ENCODE results near the gene TSC22D4. TPM values are rescaled to one million over a fixed set of nuclear protein-coding genes. Genes with fewer than 3 reads are reported as not detected.

TSC22D4 gene
- total and polyA plus RNA-seq, 9 of the 15 experiments (the other 6 are each of a cell fraction or from before 2014, with no cell fraction given): 0.37 to 107 (median 28.7) TPM

DNA sequence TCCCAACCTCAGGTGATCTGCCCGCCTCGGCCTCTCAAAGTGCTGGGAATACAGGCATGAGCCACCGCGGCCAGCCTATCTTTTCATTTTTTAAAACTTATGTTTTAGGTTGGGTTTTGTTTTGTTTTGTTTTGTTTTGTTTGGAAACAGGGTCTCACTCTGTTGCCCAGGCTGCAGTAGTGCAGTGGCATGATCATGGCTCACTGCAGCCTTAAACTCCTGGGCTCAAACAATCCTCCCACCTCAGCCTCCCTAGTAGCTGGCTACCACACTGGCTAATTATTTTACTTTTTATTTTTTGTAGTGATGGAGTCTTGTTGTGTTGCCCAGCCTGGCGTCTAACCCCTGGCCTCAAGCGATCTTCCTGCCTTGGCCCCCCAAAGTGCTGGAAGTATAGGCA, 40.6 kb upstream of the TSC22D4 start (continued):
- TF ChIP-seq, protein P1, sequence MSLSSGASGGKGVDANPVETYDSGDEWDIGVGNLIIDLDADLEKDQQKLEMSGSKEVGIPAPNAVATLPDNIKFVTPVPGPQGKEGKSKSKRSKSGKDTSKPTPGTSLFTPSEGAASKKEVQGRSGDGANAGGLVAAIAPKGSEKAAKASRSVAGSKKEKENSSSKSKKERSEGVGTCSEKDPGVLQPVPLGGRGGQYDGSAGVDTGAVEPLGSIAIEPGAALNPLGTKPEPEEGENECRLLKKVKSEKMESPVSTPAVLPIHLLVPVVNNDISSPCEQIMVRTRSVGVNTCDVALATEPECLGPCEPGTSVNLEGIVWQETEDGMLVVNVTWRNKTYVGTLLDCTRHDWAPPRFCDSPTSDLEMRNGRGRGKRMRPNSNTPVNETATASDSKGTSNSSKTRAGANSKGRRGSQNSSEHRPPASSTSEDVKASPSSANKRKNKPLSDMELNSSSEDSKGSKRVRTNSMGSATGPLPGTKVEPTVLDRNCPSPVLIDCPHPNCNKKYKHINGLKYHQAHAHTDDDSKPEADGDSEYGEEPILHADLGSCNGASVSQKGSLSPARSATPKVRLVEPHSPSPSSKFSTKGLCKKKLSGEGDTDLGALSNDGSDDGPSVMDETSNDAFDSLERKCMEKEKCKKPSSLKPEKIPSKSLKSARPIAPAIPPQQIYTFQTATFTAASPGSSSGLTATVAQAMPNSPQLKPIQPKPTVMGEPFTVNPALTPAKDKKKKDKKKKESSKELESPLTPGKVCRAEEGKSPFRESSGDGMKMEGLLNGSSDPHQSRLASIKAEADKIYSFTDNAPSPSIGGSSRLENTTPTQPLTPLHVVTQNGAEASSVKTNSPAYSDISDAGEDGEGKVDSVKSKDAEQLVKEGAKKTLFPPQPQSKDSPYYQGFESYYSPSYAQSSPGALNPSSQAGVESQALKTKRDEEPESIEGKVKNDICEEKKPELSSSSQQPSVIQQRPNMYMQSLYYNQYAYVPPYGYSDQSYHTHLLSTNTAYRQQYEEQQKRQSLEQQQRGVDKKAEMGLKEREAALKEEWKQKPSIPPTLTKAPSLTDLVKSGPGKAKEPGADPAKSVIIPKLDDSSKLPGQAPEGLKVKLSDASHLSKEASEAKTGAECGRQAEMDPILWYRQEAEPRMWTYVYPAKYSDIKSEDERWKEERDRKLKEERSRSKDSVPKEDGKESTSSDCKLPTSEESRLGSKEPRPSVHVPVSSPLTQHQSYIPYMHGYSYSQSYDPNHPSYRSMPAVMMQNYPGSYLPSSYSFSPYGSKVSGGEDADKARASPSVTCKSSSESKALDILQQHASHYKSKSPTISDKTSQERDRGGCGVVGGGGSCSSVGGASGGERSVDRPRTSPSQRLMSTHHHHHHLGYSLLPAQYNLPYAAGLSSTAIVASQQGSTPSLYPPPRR (CRISPR knock-in tag; IDR thresholded peaks at IDR 0.05; ENCODE audit: borderline replicate concordance): no peak
- TF ChIP-seq ZNF77 (CRISPR knock-in tag; IDR thresholded peaks at IDR 0.05) (no peak), SIN3A (IDR thresholded peaks at IDR 0.05; ENCODE audit: borderline replicate concordance in 2 of 2, control insufficient read depth in 1 of 2, low read depth in 2 of 2, low read length in 2 of 2) (no peak)

DNA sequence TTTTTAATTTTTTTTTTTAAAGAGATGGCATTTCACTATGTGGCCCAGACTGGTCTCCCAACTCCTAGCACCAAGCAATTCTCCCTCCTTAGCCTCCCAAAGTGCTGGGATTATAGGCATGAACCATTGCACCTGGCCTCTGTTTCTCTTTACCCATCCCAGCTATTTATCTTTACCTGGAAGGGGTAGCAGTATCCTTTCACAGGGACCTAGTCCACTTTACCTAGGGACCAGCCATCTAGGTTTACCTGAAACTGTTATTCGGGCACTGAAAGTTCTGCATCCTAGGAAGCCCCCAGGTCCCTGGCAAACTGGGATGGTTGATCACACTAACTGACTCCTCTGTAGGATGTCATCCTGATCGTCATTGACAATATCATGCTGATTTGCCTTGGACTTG, 38.3 kb upstream of the TSC22D4 start:
- Histone ChIP-seq H3K27ac (ENCODE audit: extremely low read depth, low read depth, low read length) (no peak overlapping the region), H3K27me3 (ENCODE audit: control insufficient read depth in 2 of 2, insufficient read depth in 2 of 2, low read length in 2 of 2) (no peaks in the 10 kb centered on the region), H3K9me3 (replicated peaks; ENCODE audit: control insufficient read depth, insufficient read depth, low read depth, low read length) (no peaks in the 10 kb centered on the region), H3K9ac (ENCODE audit: insufficient read depth in 1 of 2, low read depth in 2 of 2, low read length in 2 of 2) (no peak overlapping the region), H3K4me1 (replicated peaks in 1 of 2; ENCODE audit: control insufficient read depth in 2 of 2, insufficient read depth in 2 of 2, low read length in 2 of 2) (peaks cover 8 to 16% of the 10 kb centered on the region in 2 experiments; a peak in 4 of 5 replicates), H3K4me3 (no peak overlapping the region), H4K20me1 (replicated peaks; ENCODE audit: control insufficient read depth, insufficient read depth, low read length) (no peaks in the 10 kb centered on the region), H2AFZ (ENCODE audit: low read depth, low read length) (no peak overlapping the region), H3K9me1 (ENCODE audit: control insufficient read depth, insufficient read depth, low read length) (no peaks in the 10 kb centered on the region), H3K36me3 (ENCODE audit: control insufficient read depth, insufficient read depth, low read length) (no peaks in the 10 kb centered on the region), H3K79me2 (ENCODE audit: control insufficient read depth, insufficient read depth, low read length) (no peaks in the 10 kb centered on the region), H3K4me2 (ENCODE audit: insufficient read depth, low read length) (no peak overlapping the region)
- BruUV-seq (replicated peaks): no TSS peak
- DNase-seq (ENCODE audit: extremely low read depth in 1 of 4, low spot score in 3 of 4): peak in 1 of 4 experiments; percentile 7
- in situ Hi-C loops (cut with MboI) (no loop called here), intact Hi-C loops (cut with micrococcal nuclease) (no loop called here)
- CTCF ChIA-PET (ENCODE audit: low intra/inter-chr PET ratio): no interaction called here
- no peak for ATAC-seq
- POLR2A ChIA-PET: interaction anchor here (0.6 to 1.2 kb wide), 3 partner anchors 17 to 89 kb away, joined by 3 to 4 read pairs (median 4); partner anchors contain the start of gene ZCWPW1
- no peak for FAIRE-seq
- no peak for TF ChIP-seq ZNF764 (CRISPR knock-in tag; IDR thresholded peaks at IDR 0.05; ENCODE audit: low read depth)
- TF ChIP-seq KAT7 (CRISPR knock-in tag; IDR thresholded peaks at IDR 0.05; ENCODE audit: borderline replicate concordance): no peak
- no peak for TF ChIP-seq ELF1 (tag; IDR thresholded peaks at IDR 0.05)
- WGBS (ENCODE audit: insufficient coverage, low coverage, missing lambda C conversion rate): 34% methylated on average over 2 of the region's 2 CpGs

Measured in K562 (cell line).